ENCODE results near the gene CASKIN2.
"Not testable (repeated sequence)": the region's sequence is repeated elsewhere in the genome, so short reads cannot be mapped to it uniquely, and the experiment has no call there.

CASKIN2 gene

GRCh38 chr17:75463603-75464002 is 51.7 kb downstream of the CASKIN2 start:
- no peak for DNase-seq

- no peak for DNase-seq
Observed at GRCh38 chr17:75460295-75460694, 55.0 kb downstream of the CASKIN2 start.

- DNase-seq: no peak
Observed at GRCh38 chr17:75459590-75460267, 55.6 kb downstream of the CASKIN2 start.

- no peak for DNase-seq
Observed at GRCh38 chr17:75459246-75459589, 56.1 kb downstream of the CASKIN2 start.

GRCh38 chr17:75457047-75457654 is 58.2 kb downstream of the CASKIN2 start:
- peak; percentile 90 for DNase-seq

- DNase-seq: peak; percentile 100
Observed at GRCh38 chr17:75456417-75457046, 58.8 kb downstream of the CASKIN2 start, which contains the start of gene TMEM94. Gene TMEM94 (plus strand): TSS chr17:75456635. CDS start chr17:75471906, 15,271 bp downstream.

GRCh38 chr17:75456039-75456416 is 59.3 kb downstream of the CASKIN2 start:
- DNase-seq: no peak

GRCh38 chr17:75454672-75455071 is 60.7 kb downstream of the CASKIN2 start:
- not testable (repeated sequence) for DNase-seq

GRCh38 chr17:75454193-75454592 is 61.1 kb downstream of the CASKIN2 start:
- no peak for DNase-seq

- DNase-seq: no peak
Observed at GRCh38 chr17:75450270-75450669, 65.1 kb downstream of the CASKIN2 start.

Measured in eye (tissue), 1 donor.